Measurements from ENCODE around the gene FGF5.
A peak's percentile ranks its signal among the peaks of the same experiment; 100 is the strongest.
"Not testable (repeated sequence)": the region's sequence is repeated elsewhere in the genome, so short reads cannot be mapped to it uniquely, and the experiment has no call there.

The FGF5 gene

GRCh38 chr4:80266253-80266901 lies at the start of gene FGF5:
TSS of gene FGF5 (plus strand) at chr4:80266664. CDS start at chr4:80266825, 161 bp downstream.
- DNase-seq, result no peak

GRCh38 chr4:80219301-80220025 lies 47.0 kb upstream of the FGF5 start:
- DNase-seq, result no peak

GRCh38 chr4:80220711-80221110 lies 45.8 kb upstream of the FGF5 start:
- no peak for DNase-seq

DNA sequence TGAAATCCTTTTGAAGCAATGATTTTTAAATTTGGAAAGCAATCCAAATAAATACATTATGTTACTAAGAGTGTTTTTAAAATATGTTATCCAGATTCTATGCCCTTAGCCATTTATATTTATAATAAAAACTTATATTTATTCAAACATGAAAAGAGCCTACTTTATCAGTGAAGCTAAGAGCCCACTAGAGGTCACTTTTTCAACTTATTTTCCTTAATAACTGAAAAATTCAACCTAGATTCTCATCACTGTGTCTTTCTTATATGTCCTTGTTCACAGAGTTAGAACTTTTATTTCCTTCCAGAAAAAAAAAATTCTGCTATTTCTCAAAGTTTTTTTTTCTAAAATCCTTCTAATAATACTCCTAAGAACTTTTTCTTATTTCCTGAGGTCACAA lies 45.3 kb upstream of the FGF5 start:
- DNase-seq, result no peak

GRCh38 chr4:80225595-80225994 lies 40.9 kb upstream of the FGF5 start:
- DNase-seq, result no peak

- DNase-seq, result no peak
These were observed 40.4 kb upstream of the FGF5 start for GRCh38 chr4:80226094-80226493.

DNA sequence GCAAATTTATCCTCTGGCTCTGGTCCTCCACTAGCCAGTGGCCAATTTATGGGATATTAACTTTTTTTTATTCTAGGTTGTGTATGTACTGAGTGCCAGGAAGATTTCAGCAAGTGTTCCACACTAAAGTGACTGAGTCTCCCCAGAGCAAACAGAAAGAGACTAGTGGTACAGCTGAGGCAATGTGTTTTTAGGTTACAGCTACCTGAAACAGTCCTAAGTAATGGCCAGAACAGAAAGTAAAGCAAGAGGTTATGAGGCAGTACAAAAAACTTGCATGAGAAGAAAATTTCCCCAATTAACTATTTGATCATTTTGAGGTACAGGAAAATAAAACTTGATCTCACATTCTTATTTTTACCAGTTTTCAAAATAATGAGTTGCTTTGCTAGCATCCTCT lies 38.0 kb upstream of the FGF5 start:
- DNase-seq, result no peak

GRCh38 chr4:80229128-80229527 lies 37.3 kb upstream of the FGF5 start:
- no peak for DNase-seq

DNA sequence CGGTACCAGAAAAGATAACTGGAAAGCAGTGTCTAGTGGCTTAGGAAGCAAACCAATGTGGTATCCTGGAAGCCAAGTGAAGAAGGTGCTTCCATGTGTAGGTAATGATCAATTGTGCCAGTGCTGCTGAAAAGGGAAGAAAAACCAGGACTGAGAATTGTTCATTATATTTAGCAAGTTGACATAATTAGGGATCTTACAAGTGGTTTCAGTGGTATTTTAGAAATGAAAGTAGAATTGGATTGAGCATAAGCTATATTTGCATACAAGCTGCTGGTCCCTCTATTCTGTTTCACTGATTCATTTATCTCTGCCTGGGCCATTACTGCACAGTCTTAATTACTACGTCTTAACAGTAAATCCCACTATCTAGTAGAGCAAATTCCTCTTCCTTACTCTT lies 36.9 kb upstream of the FGF5 start:
- peak; percentile 4 for DNase-seq

DNA sequence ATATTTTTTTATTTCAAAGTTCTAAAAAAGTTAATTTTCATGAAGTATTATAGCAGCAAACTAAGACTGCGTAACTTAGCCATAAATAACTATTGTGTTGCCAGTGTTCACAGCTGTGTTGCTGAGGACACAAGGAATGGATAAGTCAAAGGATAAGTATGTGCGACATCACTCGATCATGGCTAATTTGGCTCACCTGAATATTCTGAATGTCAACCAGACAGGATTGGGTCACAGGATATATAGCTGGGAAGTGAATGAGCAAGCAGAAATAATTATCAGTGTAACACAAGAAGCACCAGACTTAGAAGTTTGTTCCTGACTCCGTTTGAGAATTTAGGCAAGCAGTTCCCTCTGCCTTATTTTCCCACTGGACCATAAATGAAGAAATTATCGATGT lies 35.3 kb upstream of the FGF5 start:
- no peak for DNase-seq

- no peak for DNase-seq
These were observed 33.6 kb upstream of the FGF5 start for GRCh38 chr4:80232707-80233370.

- DNase-seq, result no peak
These were observed 33.1 kb upstream of the FGF5 start for GRCh38 chr4:80233390-80233789.

DNA sequence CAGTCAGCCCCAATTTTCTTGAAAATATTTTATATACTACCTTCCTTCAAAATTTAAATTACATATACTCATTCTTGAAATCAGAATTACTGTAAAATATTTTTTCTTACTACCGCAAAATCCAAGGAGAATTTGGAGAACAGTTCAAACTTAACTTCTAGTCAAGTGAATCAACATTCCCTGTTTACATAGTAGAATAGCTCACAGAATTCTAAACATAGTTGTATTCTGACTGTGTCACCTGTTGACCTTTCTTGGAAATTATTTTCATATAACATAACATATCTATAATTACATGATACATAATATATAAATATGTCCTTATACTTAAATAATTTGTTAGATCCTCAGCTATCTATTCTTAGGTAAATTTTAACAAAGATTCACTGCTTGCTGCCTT lies 31.0 kb upstream of the FGF5 start:
- no peak for DNase-seq

GRCh38 chr4:80237992-80238391 lies 28.5 kb upstream of the FGF5 start:
- DNase-seq, result no peak

DNA sequence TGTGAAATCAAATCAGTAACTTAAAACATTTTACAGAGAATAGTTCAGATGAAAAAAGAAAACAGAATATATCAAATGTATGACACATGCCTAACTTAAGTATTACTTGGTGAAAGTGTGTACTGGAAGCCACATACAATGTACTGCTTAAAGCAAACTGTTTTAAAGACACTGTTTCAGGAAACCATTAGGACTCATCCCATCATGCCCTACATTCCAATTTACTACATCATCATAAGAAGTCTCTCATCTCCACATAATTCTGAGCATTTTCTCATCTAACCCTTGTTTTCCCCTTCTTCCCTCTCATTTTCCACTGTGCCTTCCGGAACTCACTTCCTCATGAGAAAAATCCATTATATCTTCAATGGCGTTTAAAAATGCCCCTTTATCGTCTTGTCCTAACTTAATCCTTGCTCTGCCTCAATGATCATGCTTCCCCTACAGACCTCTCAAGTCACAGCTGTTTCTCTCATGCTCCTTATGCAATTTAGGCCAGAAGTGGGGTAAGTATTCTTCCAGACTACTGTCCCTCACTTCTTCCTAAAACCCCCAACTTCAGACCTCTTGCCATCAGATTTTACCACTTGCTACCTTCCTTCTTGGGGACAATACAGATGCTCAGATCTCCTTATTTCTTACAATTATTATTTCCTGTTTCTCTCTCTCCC lies 26.8 kb upstream of the FGF5 start:
- no peak for DNase-seq

DNA sequence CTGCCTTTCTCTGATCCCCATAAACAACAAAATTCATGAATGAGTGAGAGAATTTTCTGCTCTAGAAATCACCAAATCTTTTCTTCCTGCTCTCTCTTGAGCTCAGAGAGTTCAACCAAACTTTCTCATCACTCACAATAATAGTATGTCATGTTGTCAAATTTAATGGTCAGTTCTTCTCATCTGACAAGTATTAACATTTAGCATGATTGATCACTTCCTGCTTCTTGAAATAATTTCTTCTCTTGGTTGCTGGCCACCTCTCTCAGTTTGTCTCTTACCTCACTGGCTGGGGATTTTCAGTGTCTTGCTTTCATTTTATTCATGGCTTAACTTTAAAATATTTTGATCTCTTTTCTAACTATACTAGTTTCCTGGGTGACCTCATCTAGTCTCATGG lies 25.5 kb upstream of the FGF5 start:
- DNase-seq, result no peak

- no peak for DNase-seq
These were observed 23.0 kb upstream of the FGF5 start for GRCh38 chr4:80243274-80244018.

- not testable (repeated sequence) for DNase-seq
These were observed 19.0 kb upstream of the FGF5 start for GRCh38 chr4:80247484-80247883.

- DNase-seq, result no peak
These were observed 17.3 kb upstream of the FGF5 start for GRCh38 chr4:80249144-80249543.

GRCh38 chr4:80252427-80252826 lies 14.0 kb upstream of the FGF5 start:
- DNase-seq, result no peak

- no peak for DNase-seq
These were observed 13.5 kb upstream of the FGF5 start for GRCh38 chr4:80252953-80253352.

DNA sequence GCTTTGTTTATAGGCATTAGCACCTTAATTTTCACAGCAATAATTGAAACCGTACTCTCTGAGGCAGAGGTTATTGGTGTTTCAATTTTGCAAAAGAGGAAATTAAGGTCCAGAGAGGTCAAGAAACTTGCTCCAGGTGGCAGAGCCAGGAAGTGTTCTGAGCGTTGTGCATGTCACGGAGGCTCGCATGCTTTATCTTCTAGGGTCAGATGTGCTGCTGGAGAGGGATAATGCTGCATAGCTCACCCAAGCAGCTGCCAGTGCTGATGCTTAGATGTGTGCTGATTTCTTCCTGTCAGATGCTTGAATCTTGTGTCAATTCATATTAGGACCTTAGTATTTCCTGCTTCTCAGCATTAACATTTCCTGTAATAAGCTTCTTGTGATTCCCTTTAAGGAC lies 13.0 kb upstream of the FGF5 start:
- no peak for DNase-seq

DNA sequence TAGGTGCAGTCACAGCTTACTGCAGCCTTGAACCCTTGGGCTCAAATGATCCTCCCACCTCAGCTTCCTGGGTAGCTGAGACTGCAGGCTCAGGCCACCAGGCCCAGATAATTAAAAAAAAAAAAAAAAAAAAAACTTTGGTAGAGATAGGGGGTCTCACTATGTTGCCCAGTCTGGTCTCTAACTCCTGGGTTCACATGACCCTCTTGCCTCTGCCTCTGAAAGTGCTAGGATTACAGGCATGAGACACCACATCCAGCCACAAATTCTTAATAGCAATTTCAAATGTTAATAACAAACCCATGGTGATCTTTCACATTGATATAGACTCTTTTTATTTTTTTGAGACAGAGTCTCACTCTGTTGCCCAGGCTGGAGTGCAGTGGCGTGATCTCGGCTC lies 12.3 kb upstream of the FGF5 start:
- no peak for DNase-seq

Measured in MV-4-11 (cell line).